ENCODE measurements around the gene ETV7.
"Not testable (repeated sequence)": the region's sequence is repeated elsewhere in the genome, so short reads cannot be mapped to it uniquely, and the experiment has no call there.

The ETV7 gene

GRCh38 chr6:36340618-36341454 lies 46.6 kb downstream of the ETV7 start:
- peak overlapping the region; percentile 39; the same call in 1 of the 2 replicates for H2AFZ ChIP-seq (ENCODE audit: low read length)
- no peak overlapping the region for H3K9ac ChIP-seq (ENCODE audit: low read depth, low read length, poor library complexity, severe bottlenecking)
- no peaks in the 10 kb centered on the region for H3K27me3 ChIP-seq (ENCODE audit: insufficient read depth, low read length, poor library complexity, severe bottlenecking)
- no peaks in the 10 kb centered on the region for H3K79me2 ChIP-seq (ENCODE audit: insufficient read depth, low read length)
- no peaks in the 10 kb centered on the region for H3K36me3 ChIP-seq (ENCODE audit: insufficient read depth, low read length)
- H3F3A ChIP-seq (ENCODE audit: low read depth), result no peaks in the 10 kb centered on the region
- TF ChIP-seq EZH2phosphoT487 (IDR thresholded peaks at IDR 0.05; ENCODE audit: borderline replicate concordance) (no peak), CTCF (conservative IDR thresholded peaks at IDR 0.05; ENCODE audit: low read length) (peak; percentile 90)
- H4K20me1 ChIP-seq (ENCODE audit: insufficient read depth, low read length, poor library complexity, severe bottlenecking), result no peaks in the 10 kb centered on the region
- no peak overlapping the region for H3K4me3 ChIP-seq (ENCODE audit: low read length, poor library complexity, severe bottlenecking)
- H3K9me2 ChIP-seq (replicated peaks; ENCODE audit: low read depth, low read length), result no peaks in the 10 kb centered on the region
- H3K4me2 ChIP-seq (ENCODE audit: low read depth, low read length, poor library complexity, severe bottlenecking), result no peak overlapping the region
- H3K9me3 ChIP-seq (ENCODE audit: insufficient read depth, low read depth, low read length), result no peaks in the 10 kb centered on the region
- no peaks in the 10 kb centered on the region for H3K4me1 ChIP-seq (ENCODE audit: insufficient read depth, low read length, poor library complexity, severe bottlenecking)

GRCh38 chr6:36340306-36340617 lies 47.2 kb downstream of the ETV7 start:
- H3K4me2 ChIP-seq (ENCODE audit: low read depth, low read length, poor library complexity, severe bottlenecking), result no peak overlapping the region
- H3K9me2 ChIP-seq (replicated peaks; ENCODE audit: low read depth, low read length), result no peaks in the 10 kb centered on the region
- H2AFZ ChIP-seq (ENCODE audit: low read length), result 0 out of 2 replicates have a peak overlapping the region, but pooled peaks have one; percentile 39
- no peaks in the 10 kb centered on the region for H3K27me3 ChIP-seq (ENCODE audit: insufficient read depth, low read length, poor library complexity, severe bottlenecking)
- no peaks in the 10 kb centered on the region for H4K20me1 ChIP-seq (ENCODE audit: insufficient read depth, low read length, poor library complexity, severe bottlenecking)
- H3F3A ChIP-seq (ENCODE audit: low read depth), result no peaks in the 10 kb centered on the region
- H3K79me2 ChIP-seq (ENCODE audit: insufficient read depth, low read length), result no peaks in the 10 kb centered on the region
- H3K4me1 ChIP-seq (ENCODE audit: insufficient read depth, low read length, poor library complexity, severe bottlenecking), result no peaks in the 10 kb centered on the region
- no peaks in the 10 kb centered on the region for H3K36me3 ChIP-seq (ENCODE audit: insufficient read depth, low read length)
- no peak overlapping the region for H3K4me3 ChIP-seq (ENCODE audit: low read length, poor library complexity, severe bottlenecking)
- no peaks in the 10 kb centered on the region for H3K9me3 ChIP-seq (ENCODE audit: insufficient read depth, low read depth, low read length)
- TF ChIP-seq CTCF (conservative IDR thresholded peaks at IDR 0.05; ENCODE audit: low read length) (no peak), EZH2phosphoT487 (IDR thresholded peaks at IDR 0.05; ENCODE audit: borderline replicate concordance) (no peak)
- no peak overlapping the region for H3K9ac ChIP-seq (ENCODE audit: low read depth, low read length, poor library complexity, severe bottlenecking)

GRCh38 chr6:36339146-36339545 lies 48.3 kb downstream of the ETV7 start:
- Histone ChIP-seq H3K36me3 (ENCODE audit: insufficient read depth, low read length) (no peaks in the 10 kb centered on the region), H3K27me3 (ENCODE audit: insufficient read depth, low read length, poor library complexity, severe bottlenecking) (no peaks in the 10 kb centered on the region), H3K4me3 (ENCODE audit: low read length, poor library complexity, severe bottlenecking) (no peak overlapping the region), H3K9me3 (ENCODE audit: insufficient read depth, low read depth, low read length) (no peaks in the 10 kb centered on the region), H3K9me2 (replicated peaks; ENCODE audit: low read depth, low read length) (no peaks in the 10 kb centered on the region), H3K4me1 (ENCODE audit: insufficient read depth, low read length, poor library complexity, severe bottlenecking) (no peaks in the 10 kb centered on the region), H3K79me2 (ENCODE audit: insufficient read depth, low read length) (no peaks in the 10 kb centered on the region), H4K20me1 (ENCODE audit: insufficient read depth, low read length, poor library complexity, severe bottlenecking) (no peaks in the 10 kb centered on the region), H3K9ac (ENCODE audit: low read depth, low read length, poor library complexity, severe bottlenecking) (no peak overlapping the region), H3K4me2 (ENCODE audit: low read depth, low read length, poor library complexity, severe bottlenecking) (no peak overlapping the region), H3F3A (ENCODE audit: low read depth) (no peaks in the 10 kb centered on the region), H2AFZ (ENCODE audit: low read length) (0 out of 2 replicates have a peak overlapping the region, but pooled peaks have one; percentile 26)
- TF ChIP-seq EZH2phosphoT487 (IDR thresholded peaks at IDR 0.05; ENCODE audit: borderline replicate concordance) (no peak), CTCF (conservative IDR thresholded peaks at IDR 0.05; ENCODE audit: low read length) (no peak)

- H3F3A ChIP-seq (ENCODE audit: low read depth); H3K9me3 ChIP-seq (ENCODE audit: insufficient read depth, low read depth, low read length); H2AFZ ChIP-seq (ENCODE audit: low read length); H4K20me1 ChIP-seq (ENCODE audit: insufficient read depth, low read length, poor library complexity, severe bottlenecking); H3K79me2 ChIP-seq (ENCODE audit: insufficient read depth, low read length); H3K4me2 ChIP-seq (ENCODE audit: low read depth, low read length, poor library complexity, severe bottlenecking); H3K36me3 ChIP-seq (ENCODE audit: insufficient read depth, low read length); H3K4me1 ChIP-seq (ENCODE audit: insufficient read depth, low read length, poor library complexity, severe bottlenecking); H3K4me3 ChIP-seq (ENCODE audit: low read length, poor library complexity, severe bottlenecking); H3K9me2 ChIP-seq (replicated peaks; ENCODE audit: low read depth, low read length); H3K9ac ChIP-seq (ENCODE audit: low read depth, low read length, poor library complexity, severe bottlenecking); H3K27me3 ChIP-seq (ENCODE audit: insufficient read depth, low read length, poor library complexity, severe bottlenecking): not testable (repeated sequence)
Observed at GRCh38 chr6:36338223-36338622, 49.2 kb downstream of the ETV7 start.

Measured in Loucy (cell line).